Heart left ventricle (tissue), 16 donors: ENCODE measurements around the gene AIRE. TPM values are rescaled to one million over a fixed set of nuclear protein-coding genes. Genes with fewer than 3 reads are reported as not detected.

Source experiments
- ATAC-seq, 4 donors: fragments of 200-7000 bp; cut with Tn5 transposase; one replicate each; pipeline ENCODE4 v1.9.1; 2020 to 2022; ENCODE audit warnings: moderate library complexity in 4 of 4, mild to moderate bottlenecking in 3 of 4, moderate number of reproducible peaks in 1 of 4
- DNase-seq, 5 donors: peaks; one replicate each; pipeline ENCODE4 v3.0.0-alpha.2; 2020
- H3K27ac ChIP-seq, 12 donors: fragments of 200-600 bp; sonication (generic) in 4 of 12; one replicate each; pipeline versions ENCODE4 v1.5.0 to v1.8.0; 2016 to 2022; ENCODE audit warnings: mild to moderate bottlenecking in 2 of 12
- H3K27me3 ChIP-seq, 9 donors: fragments of 200-600 bp; sonication (generic) in 2 of 9; one replicate each; pipeline versions ENCODE4 v1.5.1 to v1.8.0; 2016 to 2022; ENCODE audit warnings: mild to moderate bottlenecking in 3 of 9
- H3K36me3 ChIP-seq, 9 donors: fragments of 200-600 bp; sonication (generic) in 2 of 9; one replicate each; pipeline versions ENCODE4 v1.5.0 to v1.8.0; 2018 to 2022; ENCODE audit warnings: mild to moderate bottlenecking in 2 of 9
- H3K4me1 ChIP-seq, 12 donors: fragments of 200-600 bp; sonication (generic) in 4 of 12; one replicate each; pipeline versions ENCODE4 v1.5.0 to v1.8.0; 2016 to 2022; ENCODE audit warnings: mild to moderate bottlenecking in 3 of 12
- H3K4me3 ChIP-seq, 12 donors: fragments of 200-600 bp; sonication (generic) in 4 of 12; one replicate each; pipeline versions ENCODE4 v1.5.0 to v1.8.0; 2017 to 2022; ENCODE audit warnings: mild to moderate bottlenecking in 9 of 12, moderate library complexity in 4 of 12
- H3K9me3 ChIP-seq, 12 donors: fragments of 200-600 bp; sonication (generic) in 4 of 12; one replicate each; pipeline versions ENCODE4 v1.5.0 to v1.8.0; 2016 to 2022; ENCODE audit warnings: mild to moderate bottlenecking in 1 of 12
- CTCF ChIP-seq, 12 donors: fragments of 200-600 bp; sonication (generic) in 4 of 12; IDR thresholded peaks; one replicate each; pipeline versions ENCODE4 v1.5.0 to v1.8.0; 2018 to 2022; ENCODE audit warnings: antibody characterized with exemption in 12 of 12, mild to moderate bottlenecking in 5 of 12
- POLR2A ChIP-seq, 2 donors: fragments of 450-650 bp; IDR thresholded peaks; one replicate each; pipeline ENCODE4 v1.6.1; 2017; ENCODE audit warnings: antibody characterized with exemption in 2 of 2, mild to moderate bottlenecking in 2 of 2, moderate library complexity in 2 of 2
- WGBS, 4 donors: extraction: QIAGEN DNeasy Blood & Tissue Kit in 2 of 4; methylation state at CpG; one replicate each; pipeline versions ENCODE4 v1.1.5 to v1.1.7; 2013 to 2018; 5-methylcytosine and 5-hydroxymethylcytosine counted together
- intact Hi-C, 10 donors: fragments of 100-400 bp; cut with DNase I; formaldehyde crosslinking; loops; one replicate each; pipeline versions ENCODE4 v1.11.1 to v1.14.2; 2022
- polyA plus RNA-seq, 2 donors: library from polyadenylated mRNA; stranded (reverse); fragments of 200-250 nt; gene quantifications; one replicate each; pipeline ENCODE4 v1.2.3, GENCODE V29; 2013
- total RNA-seq, 9 donors: library from RNA; depleted of rRNA in 2 of 9; stranded (reverse); fragments of >200 nt in 2 of 9; fragmentation: NEBNext Ultra II Directional in 3 of 9; extraction: Animal tissue kit (Norgen Biotek cat#: 25700) in 3 of 9; gene quantifications; one replicate each; pipeline versions ENCODE4 v1.1.0 to v1.2.4, GENCODE V29; 2016 to 2023
- donor health status: ischemic (EF 13 %, LVEDD 7.1; RV severe dilation, severe dysfunction).
- donor health status: healthy with polysubstance abuse.
- donor health status: DM: no; HTN: yes; CAD: no.
- donor health status: DM: no; HTN: no; CAD: no.
- donor health status: ischemic (EF 25% LVEDD 6.9; RV normal size, moderate dysfunction).
- donor health status: ischemic (EF 25% LVEDD 5.7; RV mildly dilated, moderate dysfunction).
- donor health status: healthy.
- donor health status: DM: yes; HTN: yes; CAD: no.
- donor health status: ischemic (EF 35%, LVEDD 5.7; RV mildly dilated, moderate dysfunction).
- donor health status: nonischemic (EF 11% LVEDD 7.7; RV severe dilation, severe dysfunction).
- donor health status: DM: yes; HTN: yes; CAD: no.
- donor health status: PGD.
- donor health status: ischemic (EF 29% LVEDD 5.4; RV normal size, mild dysfunction).
- donor health status: nonischemic (EF 23%, LVEDD 6.1; RV moderate dilation, normal function).

AIRE gene
- total and polyA plus RNA-seq, 11 donors = 0.03 to 0.21 (median 0.16) TPM; not detected in 8

- ATAC-seq = no peak
- no peak overlapping the region for H3K4me3 ChIP-seq
- no peak overlapping the region for H3K27ac ChIP-seq
- no peaks in the 10 kb centered on the region for H3K27me3 ChIP-seq
- WGBS, 4 donors = 85 to 98% (median 96%) methylated on average over 12 to 13 of the region's 13 CpGs
- H3K9me3 ChIP-seq = no peaks in the 10 kb centered on the region
- H3K4me1 ChIP-seq = no peaks in the 10 kb centered on the region
- no peak for DNase-seq
- H3K36me3 ChIP-seq = peaks cover 0 to 70% (median 43%) of the 10 kb centered on the region in 9 donors
- TF ChIP-seq CTCF (IDR thresholded peaks at IDR 0.05) (no peak), POLR2A (IDR thresholded peaks at IDR 0.05) (no peak)
- intact Hi-C loops = loop anchor here in 1 of 10 donors (2.0 to 10.0 kb wide), 2 partner anchors 19 to 59 kb away; no protein-coding TSS in a partner anchor
Measured at GRCh38 chr21:44326272-44326647, 40.6 kb downstream of the AIRE start.

- Histone ChIP-seq H3K4me1 (no peaks in the 10 kb centered on the region), H3K36me3 (peaks cover 0 to 70% (median 40%) of the 10 kb centered on the region in 9 donors), H3K9me3 (no peaks in the 10 kb centered on the region), H3K4me3 (no peak overlapping the region), H3K27me3 (no peaks in the 10 kb centered on the region), H3K27ac (no peak overlapping the region)
- intact Hi-C loops = loop anchor here in 1 of 10 donors (2.0 to 10.0 kb wide), 2 partner anchors 20 to 58 kb away; no protein-coding TSS in a partner anchor
- no peak for ATAC-seq
- WGBS, 4 donors = 85 to 92% (median 91%) methylated on average over 9 to 26 of the region's 26 CpGs
- TF ChIP-seq CTCF (IDR thresholded peaks at IDR 0.05) = no peak
- TF ChIP-seq POLR2A (IDR thresholded peaks at IDR 0.05) = no peak
- no peak for DNase-seq
Measured at GRCh38 chr21:44326716-44327602, 41.3 kb downstream of the AIRE start.

DNA sequence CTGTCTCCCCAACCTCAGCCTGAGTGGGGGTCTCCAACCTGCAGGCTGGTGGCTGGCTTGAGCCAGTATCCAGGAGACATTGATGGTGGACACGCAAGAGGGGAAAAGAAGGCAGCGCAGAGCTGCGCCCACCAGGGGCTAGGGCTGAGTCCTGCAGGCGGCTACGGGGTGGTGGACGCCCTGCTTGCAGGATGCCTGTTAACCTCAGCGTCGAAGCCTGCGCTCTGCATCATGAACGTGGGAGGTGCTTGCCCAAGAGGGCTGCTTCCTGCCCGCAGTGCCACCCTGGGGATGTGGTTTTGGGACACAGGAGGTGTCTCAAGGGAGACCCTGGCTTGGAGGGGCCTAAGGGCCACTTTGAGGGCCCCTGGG, 41.9 kb downstream of the AIRE start:
- Histone ChIP-seq H3K4me3 (no peak overlapping the region), H3K4me1 (no peaks in the 10 kb centered on the region), H3K27me3 (no peaks in the 10 kb centered on the region), H3K27ac (no peak overlapping the region), H3K36me3 (peaks cover 0 to 66% (median 40%) of the 10 kb centered on the region in 9 donors), H3K9me3 (no peaks in the 10 kb centered on the region)
- ATAC-seq (no peak), DNase-seq (no peak)
- intact Hi-C loops = loop anchor here in 1 of 10 donors (2.0 to 10.0 kb wide), 2 partner anchors 21 to 57 kb away; no protein-coding TSS in a partner anchor
- WGBS, 4 donors = 89 to 96% (median 92%) methylated on average over 8 to 11 of the region's 11 CpGs
- TF ChIP-seq CTCF (IDR thresholded peaks at IDR 0.05) (no peak), POLR2A (IDR thresholded peaks at IDR 0.05) (no peak)

- TF ChIP-seq POLR2A (IDR thresholded peaks at IDR 0.05) (no peak), CTCF (IDR thresholded peaks at IDR 0.05) (no peak)
- Histone ChIP-seq H3K4me1 (no peaks in the 10 kb centered on the region), H3K36me3 (peaks cover 0 to 62% (median 39%) of the 10 kb centered on the region in 9 donors), H3K27ac (no peak overlapping the region), H3K9me3 (no peaks in the 10 kb centered on the region), H3K4me3 (no peak overlapping the region), H3K27me3 (no peaks in the 10 kb centered on the region)
- intact Hi-C loops = loop anchor here in 1 of 10 donors (10.0 kb wide), 1 partner anchor 56 kb away; no protein-coding TSS in a partner anchor
- ATAC-seq (peak in 2 of 4 donors; percentile 3 to 19), DNase-seq (no peak)
- WGBS, 4 donors = 79 to 92% (median 89%) methylated on average over 12 to 25 of the region's 25 CpGs
Measured at GRCh38 chr21:44328242-44328895, 42.7 kb downstream of the AIRE start.
